HG03159 (cell line): ENCODE data around the gene LINGO3.

Experiments used
- ATAC-seq: cut with Tn5 transposase; IDR thresholded peaks from one replicate; pipeline ENCODE4 v1.9.1; 2021; ENCODE audit warnings: mild to moderate bottlenecking, moderate library complexity; ENCODE audit not compliant: unreplicated experiment

The LINGO3 gene

DNA sequence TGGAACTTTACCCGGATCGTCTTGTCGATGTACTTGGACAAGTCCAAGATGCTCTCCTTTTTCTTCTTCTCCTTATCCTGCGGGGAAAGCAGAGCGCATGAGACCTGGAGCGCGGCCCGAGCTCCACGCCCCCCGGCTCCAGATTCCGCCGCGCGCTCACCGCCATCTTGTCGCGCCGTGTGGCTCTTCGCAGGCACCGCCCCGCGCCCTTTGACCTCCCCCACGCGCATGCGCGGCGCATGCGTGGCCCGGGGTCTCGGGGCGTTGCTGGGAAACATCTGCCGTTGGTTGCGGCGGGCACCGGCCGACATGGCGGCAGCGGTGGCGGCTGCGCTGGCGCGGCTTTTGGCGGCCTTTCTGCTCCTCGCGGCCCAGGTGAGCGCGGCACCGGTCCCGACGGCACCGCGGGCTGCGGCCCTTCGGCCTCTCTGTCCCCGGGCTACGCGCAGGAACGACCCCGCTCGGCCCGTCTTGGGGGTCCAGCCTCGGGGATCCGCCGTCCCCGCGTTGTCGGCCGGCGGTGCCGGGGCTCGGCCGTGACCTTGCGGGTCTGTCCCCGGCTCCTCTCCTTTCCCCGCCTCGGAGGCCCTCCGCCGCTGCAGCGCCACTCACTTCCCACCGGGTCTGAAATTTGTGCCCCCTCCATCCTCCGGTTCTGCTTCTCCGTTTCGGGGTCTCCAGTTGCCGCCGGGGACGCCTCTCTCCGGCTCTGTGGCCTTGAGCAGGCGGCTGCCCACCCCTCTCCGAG is 20.6 kb upstream of the LINGO3 start, which contains the start of the genes LSM7 and SPPL2B:
TSS of gene LSM7 (minus strand) at position 186 of the 748 bp plus-strand sequence. CDS start at position 166, 20 bp downstream.
TSS of gene SPPL2B (plus strand) at position 284 of the 748 bp plus-strand sequence. CDS start at position 310, 26 bp downstream.
- peak; percentile 59 for ATAC-seq

DNA sequence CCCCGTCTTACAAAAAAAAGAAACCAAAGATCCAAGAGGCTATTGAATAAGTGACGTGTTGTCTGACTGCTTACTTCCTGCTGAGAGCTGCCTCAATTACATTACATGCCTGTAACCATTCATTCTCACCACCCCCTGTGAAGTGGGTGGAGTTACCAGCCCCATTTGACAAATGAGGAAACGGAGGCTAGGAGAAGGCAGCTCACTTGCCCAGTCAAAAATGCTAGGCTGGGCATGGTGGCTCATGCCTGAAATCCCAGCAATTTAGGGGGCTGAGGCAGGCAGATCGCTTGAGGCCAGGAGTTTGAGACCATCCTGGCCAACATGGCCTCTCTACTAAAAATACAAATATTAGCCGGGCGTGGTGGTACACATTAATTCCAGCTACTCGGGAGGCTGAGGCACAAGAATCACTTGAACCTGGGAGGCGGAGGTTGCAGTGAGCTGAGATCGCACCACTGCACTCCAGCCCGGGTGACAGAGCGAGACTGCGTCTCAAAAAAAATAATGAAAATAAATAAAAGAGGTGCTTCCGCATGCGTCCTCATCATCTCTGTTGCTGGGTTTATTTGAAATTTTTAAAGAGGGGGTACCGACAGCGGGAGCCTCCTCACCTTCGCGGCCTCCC is 19.9 kb upstream of the LINGO3 start:
- no peak for ATAC-seq

DNA sequence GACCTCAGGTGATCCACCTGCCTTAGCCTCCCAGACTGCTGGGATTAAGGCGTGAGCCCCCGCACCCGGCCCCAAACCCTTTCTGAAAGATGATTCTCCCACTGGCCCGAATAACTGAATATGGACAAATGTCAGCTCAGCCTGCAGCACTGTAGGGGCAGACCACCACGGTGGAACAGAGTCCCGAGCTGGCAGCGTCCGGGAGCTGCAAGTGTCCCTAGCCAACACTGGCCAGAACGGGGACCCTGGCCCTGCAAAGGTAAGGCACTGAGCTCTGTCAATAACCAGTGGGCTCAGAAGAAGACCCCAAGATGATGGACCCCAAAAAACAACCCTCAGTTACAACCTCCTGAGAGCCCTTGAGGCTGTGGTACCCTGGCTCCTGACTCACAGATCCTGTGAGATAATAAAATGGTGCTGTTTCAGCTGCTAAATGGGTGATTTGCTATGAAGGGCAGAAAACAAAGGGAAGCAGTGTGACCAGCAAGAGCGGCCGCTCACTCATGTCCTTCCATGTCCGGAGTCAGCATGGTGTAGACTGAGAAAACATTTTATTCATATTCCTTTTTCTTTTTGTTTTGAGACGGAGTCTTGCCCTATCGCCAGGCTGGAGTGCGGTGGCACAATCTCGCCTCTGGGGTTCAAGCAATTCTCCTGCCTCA is 18.9 kb upstream of the LINGO3 start:
- no peak for ATAC-seq

DNA sequence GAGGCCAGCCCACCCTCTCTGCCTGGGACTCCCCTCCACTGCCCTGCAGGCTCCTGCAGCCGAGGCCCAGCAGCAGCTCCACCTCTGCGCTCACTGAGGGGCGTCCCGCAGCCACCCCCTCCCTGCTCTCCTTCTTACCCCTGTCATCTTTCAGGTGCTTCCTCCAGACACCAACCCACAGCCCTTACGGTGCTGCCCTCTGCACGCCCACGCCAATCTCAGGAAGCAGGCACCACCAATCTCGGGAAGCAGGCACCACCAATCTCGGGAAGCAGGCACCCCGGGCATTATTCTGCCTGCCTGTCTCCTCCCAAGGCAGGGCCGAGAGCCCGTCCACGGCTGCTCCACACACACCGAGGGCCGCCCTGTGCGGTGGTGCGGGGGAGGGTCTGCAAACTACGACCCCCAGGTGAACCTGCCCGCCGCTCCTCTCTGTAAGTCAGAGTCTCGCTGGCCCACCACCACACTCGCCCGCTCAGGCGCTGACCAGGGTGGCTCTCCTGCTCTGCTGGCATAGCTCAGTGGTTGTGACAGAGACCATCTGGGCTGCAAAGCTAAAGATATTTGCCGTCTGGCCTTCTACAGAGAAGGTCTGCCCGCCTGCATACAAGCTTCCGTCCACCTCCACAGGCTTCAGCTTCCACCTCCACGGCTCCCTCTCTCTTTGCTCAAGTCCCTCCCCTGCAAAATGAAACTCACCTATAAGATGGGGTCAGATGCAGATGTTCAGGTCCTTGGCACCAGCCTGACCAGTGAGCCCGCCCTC is 17.5 kb upstream of the LINGO3 start:
- no peak for ATAC-seq

DNA sequence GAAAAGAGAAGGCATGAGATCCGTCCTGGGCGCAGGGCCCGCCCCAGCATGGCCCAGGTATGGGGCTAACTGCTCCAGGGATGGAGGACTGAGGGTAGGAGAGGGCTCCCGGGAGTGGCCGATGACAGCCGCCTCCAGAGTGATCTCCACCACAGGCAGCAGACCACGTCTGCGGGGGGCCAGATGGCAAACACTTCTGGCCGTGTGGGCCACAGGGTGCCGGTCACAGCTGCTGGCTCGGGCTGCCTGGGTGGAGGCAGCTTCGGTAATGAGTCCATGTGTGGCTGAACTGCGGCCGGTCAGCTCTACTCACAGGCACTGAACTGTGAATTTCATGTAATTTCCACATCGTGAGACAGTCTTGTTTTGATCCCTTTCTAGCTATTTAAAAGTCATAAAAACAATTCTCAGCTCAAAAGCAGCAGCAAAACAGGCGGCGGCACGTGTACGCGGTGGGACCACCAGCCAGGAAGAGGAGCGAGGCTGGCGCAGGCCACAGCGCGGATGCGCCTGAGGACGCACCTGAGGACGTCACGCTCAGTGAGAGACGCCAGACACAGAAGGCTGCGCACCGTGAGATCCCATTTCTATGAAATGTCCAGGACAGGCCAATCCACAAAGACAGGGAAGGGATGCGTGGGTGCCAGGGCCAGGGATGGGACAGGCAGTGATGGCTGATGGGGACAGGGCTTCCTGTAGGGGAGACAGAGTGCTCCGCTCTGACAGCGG is 16.4 kb upstream of the LINGO3 start:
- no peak for ATAC-seq

DNA sequence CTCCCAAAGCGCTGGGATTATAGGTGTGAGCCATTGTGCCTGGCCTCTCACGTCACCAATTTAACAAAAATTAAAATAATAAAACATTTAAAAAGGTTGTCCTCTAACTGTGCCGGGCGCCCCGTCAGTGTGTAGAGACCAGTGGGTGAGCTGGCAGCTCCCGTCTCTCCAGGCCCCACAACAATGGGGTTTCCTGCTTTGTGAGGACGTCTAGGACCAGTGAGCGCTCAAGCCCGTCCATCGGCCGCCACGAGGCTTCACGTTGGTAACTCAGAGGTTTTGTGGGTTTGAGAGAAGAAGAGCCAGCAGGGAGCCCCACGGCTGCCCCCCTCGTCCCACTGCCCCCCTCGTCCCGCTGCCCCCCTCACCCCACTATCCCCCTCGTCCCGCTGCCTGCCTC is 15.8 kb upstream of the LINGO3 start:
- ATAC-seq, result no peak

DNA sequence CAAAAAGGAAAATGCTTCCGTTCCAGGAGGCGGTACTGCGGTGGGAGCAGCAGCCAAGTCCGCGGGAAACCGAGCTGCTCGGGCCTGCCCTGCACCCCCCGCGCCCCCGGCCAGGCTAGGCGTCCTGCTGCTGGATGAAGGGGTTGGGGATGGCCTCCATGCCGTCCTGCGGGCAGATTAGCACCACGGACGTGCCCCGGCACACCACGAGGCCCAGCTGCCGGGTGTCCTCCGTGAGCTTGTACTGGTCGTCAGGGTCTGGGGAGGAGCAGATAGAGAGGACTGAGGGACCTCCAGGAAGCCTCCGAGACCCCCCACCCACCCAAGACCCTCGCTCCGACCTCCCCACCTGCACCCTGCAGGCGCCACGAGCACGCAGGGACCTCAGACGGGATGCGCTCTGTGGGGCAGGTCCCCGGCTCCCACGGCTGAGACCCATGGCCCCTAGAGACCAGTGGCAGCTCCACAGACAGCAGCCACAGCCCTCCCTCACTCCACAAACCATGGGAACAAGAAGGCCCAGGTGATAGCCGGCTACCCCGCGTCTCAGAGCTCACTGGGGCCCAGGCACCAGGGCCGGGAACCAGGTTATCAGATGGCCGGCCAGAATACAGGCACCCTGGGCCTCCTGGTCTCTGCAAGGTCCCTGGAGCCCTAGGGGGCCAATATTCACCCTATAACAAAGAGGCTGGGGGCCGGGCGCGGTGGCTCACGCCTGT is 13.8 kb upstream of the LINGO3 start:
- ATAC-seq, result no peak

DNA sequence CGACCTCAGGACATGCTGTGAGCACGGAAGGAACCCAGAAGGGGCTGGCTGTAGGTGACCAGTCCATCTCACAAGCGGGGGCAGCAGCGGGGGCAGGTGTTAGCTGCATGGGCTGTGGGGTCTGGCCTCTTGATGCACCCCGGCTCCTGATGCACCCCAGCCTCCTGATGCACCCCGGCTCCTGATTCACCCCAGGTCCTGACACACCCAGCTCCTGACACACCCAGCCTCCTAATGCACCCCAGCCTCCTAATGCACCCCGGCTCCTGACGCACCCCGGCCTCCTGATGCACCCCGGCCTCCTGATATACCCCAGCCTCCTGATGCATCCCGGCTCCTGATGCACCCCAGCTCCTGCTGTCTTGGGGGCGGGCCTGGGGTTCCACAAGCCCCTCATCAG is 13.0 kb upstream of the LINGO3 start:
- ATAC-seq, result no peak

DNA sequence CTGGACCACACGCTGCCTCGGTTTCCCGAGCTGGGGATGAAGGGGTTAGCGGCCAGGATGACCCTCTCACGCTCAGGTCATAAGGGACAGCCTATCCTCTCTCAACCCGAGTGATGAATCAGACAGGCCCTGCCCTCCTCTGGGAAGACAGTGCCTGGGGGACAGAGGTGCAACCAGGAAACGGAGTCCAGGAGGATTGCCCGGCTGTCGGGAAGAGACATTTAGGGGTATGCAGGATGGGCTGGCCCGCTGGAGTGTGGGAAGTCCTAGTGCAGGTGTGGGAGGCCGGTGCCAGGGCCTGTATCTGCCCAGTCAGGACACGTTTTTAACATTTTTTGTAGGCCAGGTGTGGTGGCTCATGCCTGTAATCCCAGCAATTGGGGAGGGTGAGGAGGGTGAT is 12.1 kb upstream of the LINGO3 start:
- ATAC-seq, result no peak

DNA sequence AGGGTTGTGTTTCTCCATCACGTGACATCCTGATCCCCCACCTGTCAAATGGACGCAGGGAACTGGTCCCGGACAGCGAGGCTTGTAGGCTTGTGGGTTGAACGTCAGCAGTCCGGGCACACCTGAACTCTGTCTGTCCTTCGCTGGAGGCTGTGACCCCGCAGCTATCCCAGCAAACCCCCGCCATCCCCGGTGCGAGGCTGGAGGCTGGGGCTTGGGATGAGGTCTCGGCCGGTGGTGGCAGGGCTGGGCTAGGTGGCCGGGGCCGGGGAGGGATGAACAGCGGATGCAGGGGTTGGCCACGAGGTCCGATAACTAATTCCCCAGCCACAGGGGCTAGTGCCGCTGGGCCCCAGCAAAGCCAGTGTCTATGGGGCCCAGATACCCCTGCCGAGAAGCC is 11.6 kb upstream of the LINGO3 start:
- no peak for ATAC-seq

DNA sequence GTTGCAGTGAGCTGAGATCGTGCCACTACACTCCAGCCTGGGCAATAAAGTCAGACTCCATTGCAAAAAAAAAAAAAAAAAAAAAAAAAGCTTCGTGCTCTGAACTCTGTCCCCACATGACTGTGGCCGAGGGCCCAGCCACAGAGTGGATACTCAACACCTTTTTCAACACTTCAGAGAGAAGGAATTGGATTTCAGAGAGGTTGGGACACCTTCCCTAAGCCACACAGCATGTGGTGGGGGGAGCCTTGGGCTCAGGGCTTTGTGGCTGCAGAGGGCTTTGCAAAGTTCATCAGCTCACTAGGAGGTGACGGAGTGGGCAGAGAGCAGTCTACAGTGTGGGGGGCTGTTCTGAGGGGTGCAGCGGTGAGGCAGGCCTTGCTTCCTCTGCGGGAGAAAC is 11.0 kb upstream of the LINGO3 start:
- ATAC-seq, result no peak

DNA sequence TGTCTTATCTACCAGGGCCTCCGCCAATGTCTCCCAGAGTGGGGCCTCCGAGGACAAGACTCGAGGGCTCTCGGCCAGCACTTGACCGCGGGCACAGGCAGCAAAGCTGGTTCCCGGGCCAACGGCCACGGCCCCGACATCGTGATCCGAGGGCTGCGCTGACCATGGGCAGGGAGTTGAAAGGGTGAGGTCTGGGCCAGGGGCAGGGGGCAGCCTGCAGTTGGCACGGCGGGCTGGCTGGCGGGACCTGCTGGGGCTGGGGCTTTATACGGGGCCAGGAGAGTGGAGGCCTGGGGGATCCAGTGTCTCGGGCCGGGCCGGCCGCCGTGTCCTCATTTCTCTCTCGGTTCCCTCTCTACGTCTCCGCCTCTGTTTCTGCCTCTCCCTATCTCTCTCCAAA is 9.8 kb upstream of the LINGO3 start:
- no peak for ATAC-seq

DNA sequence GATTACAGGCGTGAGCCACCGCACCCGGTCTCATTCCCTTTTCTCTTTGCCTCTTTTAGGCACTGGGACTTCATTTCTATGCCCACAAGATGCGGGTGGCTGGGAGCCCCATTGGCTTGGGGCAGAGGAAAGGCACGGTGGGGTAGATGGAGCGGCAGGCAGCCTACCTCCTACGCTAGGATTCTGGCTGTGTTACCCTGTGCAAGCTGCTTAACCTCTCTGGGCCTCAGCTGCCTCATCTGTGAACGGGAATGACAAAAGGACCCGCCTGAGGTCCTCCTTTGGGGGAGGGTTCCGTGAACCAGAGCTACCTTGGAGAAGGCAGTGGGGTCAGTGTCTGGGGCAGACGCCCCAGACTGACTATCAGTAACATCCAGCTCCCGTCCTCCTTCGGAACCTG is 9.3 kb upstream of the LINGO3 start:
- ATAC-seq, result no peak

DNA sequence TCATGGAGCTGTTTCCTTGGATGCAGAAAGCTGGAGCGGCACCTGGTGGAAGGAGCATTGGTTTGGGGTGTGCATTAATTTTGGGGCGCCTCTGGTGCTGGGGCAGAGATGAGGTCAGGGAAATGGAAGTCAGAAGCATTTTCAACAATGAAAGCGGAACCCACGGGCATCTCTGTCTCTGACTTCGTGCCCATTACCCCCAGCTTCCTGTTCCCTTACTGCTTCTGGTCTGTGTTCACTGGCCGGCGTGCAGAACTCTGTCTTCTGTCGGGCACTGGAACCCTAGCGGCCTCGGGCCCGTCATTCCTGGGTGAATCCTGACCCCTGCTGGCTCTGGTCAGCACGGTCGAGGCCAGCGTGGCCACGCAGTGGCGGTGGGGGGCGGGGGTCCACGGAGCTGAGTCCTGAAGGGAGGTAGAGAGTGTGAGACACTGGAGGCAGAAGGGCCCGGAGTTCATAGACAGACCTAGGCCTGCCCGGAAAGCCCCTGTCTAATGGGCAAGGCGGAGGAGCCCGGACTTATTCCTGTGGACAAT is 7.9 kb upstream of the LINGO3 start:
- no peak for ATAC-seq

DNA sequence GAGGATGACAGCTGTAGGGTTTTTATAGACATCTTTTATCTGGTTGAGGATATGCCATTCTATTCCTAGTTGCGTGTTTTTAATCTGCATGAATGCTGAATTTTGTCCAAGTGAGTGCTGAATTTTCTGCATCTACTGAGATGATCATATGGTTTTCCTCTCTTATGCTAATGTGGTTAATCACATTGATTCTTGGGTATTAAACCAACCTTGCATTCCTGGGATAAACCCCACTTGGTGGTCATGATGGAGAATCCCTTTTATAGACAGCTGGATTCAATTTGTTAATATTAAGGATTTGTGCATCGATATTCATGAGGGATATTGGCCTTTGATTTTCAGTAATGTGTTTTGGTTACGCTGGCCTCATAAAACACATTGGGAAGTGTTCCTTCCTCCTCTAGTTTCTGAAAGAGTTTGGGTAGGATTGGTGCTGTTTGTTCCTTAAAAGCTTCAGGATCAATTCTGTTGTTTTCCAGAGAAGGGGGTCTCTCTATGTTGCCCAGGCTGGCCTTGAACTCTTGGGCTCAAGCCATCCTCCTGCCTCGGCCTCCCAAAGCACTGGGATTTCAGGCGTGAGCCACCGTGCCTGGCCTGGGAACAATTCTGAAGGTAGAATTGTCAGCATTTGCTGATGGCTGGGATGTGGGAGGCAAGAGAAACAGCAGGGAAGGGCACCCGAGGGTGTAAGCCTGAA is 7.3 kb upstream of the LINGO3 start:
- no peak for ATAC-seq

DNA sequence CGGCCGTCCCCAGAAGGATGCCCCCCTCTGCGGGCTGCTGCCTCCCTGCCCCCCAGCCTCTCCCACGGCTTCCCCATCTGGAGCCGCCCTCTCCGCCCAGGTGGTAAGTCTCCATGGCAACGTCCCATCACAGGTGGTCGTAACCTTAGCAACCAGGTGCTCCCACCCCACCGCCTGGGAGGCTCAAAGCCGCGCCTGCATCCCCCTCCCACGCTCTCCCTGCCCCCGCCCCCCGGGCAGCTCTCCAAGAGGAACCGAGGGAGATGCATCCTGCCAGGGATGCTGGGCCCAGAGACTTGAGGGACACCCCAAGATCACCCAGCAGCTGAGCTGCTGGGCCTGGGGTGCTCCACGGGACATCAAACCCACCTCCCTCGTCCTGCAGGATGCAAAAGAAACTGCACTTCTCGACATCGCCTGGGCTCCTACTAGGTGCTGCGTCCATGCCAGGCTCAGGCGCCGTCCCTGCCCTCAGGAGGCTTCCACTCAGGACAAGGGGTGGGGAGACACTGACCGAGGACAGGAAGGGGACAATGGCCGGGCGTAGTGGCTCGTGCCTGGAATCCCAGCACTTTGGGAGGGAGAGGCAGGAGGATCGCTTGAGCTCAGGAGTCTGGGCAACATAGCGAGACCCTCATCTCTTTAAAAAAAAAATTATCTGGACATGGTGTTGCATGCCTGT is 5.0 kb upstream of the LINGO3 start:
- no peak for ATAC-seq

DNA sequence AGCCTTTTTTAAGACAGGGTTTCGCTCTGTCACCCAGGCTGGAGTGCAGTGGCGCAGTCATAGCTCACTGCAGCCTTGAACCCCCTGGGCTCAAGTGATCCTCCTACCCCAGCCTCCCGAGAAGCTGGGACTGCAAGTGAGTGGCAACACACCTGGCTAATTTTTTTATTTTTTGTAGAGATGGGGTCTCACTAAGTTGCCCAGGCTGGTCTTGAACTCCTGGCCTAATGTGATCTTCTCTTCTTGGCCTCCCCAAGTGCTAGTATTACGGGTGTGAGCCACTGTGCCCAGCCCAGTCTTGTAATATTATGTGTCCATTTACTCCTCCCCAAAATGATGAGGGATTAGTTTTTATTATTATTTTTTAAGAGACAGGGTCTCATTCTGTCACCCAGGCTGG is 3.1 kb upstream of the LINGO3 start:
- no peak for ATAC-seq

DNA sequence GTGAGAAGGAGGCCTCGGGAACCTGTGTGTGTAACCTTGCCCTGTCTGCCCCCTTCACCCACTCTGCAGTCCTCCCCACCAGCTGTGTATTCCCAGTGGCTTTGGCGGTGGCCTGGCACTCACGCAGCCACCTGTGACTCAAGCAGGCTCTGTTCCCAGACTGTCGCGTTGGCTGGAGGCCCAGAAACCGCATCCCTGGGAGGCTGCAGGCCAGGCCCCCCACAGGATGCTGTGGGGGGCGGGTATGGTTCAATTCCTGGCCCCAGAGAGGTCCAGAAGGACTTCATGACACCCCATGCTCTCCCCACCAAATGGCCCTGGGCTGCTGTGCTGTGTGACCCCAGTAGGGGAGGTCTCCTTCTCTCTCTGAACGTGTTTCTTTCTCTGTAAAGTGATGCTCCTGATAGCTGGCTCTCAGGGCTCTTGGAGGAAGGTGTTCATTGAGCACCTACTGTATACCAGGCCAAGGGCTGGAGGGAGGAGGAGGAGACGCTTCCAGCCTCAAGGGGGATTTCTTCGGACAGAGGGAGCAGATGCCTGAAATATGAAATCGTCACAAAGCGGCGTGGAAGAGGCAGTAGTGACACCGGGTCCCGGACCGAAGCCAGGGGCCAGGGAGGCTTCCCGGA is 1.9 kb upstream of the LINGO3 start:
- ATAC-seq, result no peak
